Hypothalamus (tissue), 51 donors: ENCODE results near the gene SLCO4A1.

Experiments
- DNase-seq, 51 donors: peaks; one replicate each; lab custom pipeline; 2025; lab: John Stamatoyannopoulos, UW

Gene SLCO4A1

GRCh38 chr20:62663145-62664018 is 21.1 kb downstream of the SLCO4A1 start:
- DNase-seq, result no peak

GRCh38 chr20:62664019-62664971 is 22.0 kb downstream of the SLCO4A1 start:
- DNase-seq, result no peak

DNA sequence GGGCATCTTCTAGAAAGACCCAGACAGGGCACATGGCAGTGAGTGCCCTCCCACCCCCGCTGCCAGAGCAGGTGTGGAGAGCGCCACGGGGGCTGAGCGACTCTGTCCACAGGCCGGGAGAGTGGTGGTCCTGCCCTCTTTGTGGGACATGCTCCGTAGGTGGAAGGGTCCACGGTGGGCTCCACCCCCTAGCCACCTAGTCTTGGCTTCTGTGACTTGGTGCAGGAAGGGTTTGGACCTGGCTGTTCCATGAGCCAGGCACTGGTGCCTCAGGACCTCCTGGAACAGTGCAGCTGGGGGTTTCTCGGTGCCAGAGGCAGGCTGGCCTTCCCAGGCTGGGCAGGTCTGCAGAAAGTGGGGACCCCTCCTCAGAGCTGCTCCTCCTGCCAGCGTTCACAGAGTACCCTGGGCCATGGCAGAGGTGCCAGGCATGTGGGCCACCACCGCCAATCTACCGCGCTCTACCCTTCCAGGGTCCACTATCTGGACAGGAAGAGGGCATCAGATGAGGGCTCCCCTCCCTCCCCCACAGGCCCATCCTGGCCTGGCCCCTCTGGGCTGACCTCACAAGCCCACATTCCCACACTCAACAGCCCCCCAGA is 23.0 kb downstream of the SLCO4A1 start:
- no peak for DNase-seq

DNA sequence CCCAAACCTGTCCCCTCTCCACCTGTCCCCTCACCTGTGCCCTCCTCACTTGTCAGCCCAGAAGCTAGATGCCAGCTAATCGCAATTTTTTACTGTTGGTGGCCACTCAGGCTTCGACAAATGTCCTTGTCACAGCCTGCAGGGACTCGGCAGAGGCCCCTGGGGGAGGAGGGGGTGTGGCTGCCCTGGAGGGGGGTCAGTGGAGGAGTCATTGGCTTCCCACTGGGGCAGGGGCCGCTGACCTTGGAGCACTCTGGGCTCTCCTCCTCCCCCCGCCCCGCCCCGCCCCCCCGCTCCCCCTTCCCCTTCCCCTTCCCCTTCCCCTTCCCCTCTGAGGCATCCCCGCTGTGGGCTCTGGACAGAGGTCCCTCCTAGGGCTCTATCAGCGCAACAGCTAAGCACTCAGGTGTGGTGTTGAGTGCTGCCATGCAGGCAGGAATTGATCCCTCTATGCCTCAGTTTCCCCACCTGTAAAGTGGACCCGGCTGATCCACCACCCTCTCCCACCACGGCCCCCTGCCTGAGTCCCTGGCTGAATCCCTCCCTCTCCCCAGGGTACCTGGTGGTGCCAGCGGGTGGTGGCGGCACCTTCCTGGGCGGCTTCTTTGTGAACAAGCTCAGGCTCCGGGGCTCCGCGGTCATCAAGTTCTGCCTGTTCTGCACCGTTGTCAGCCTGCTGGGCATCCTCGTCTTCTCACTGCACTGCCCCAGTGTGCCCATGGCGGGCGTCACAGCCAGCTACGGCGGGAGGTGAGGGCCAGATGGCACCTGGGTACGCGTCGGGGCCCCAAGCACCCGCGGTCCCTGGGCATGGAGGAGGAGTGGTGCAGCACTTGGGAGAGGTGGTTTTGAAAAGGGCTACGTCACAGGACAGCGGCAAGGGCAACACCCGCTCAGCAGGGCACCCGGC is 23.8 kb downstream of the SLCO4A1 start:
- peak in 1 of 51 donors; percentile 27 for DNase-seq

GRCh38 chr20:62666736-62667529 is 24.6 kb downstream of the SLCO4A1 start:
- peak in 28 of 51 donors; percentile 6 to 78 (median 40) for DNase-seq

- DNase-seq, result no peak
These were observed 25.5 kb downstream of the SLCO4A1 start for GRCh38 chr20:62667530-62668440.

GRCh38 chr20:62668441-62669027 is 26.2 kb downstream of the SLCO4A1 start:
- peak in 47 of 51 donors; percentile 14 to 82 (median 60) for DNase-seq

DNA sequence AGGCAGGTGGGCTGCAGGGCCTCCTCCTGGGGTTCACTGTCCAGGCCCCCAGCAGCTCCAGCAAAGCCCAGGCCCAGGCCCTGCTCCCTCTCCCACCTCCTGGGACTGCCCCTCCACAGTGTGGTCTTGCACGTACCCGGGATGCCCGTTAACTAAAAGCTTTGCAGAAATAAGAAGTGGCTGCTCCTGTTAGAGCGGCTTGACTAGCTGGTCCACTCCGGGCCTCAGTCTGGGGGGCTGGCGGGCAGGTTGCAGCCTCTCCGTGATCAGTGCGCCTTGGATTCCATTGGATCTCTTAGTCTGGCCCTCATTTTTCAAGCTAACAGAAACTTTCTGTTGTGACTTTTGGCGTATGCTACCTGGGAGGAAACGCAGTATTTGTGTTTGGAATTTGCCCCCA is 26.9 kb downstream of the SLCO4A1 start:
- no peak for DNase-seq

- DNase-seq, result no peak
These were observed 27.9 kb downstream of the SLCO4A1 start for GRCh38 chr20:62670156-62670555.

GRCh38 chr20:62670998-62671397 is 28.7 kb downstream of the SLCO4A1 start:
- no peak for DNase-seq

DNA sequence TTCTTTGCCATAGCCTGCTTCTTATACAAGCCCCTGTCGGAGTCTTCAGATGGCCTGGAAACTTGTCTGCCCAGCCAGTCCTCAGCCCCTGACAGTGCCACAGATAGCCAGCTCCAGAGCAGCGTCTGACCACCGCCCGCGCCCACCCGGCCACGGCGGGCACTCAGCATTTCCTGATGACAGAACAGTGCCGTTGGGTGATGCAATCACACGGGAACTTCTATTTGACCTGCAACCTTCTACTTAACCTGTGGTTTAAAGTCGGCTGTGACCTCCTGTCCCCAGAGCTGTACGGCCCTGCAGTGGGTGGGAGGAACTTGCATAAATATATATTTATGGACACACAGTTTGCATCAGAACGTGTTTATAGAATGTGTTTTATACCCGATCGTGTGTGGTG is 29.5 kb downstream of the SLCO4A1 start:
- no peak for DNase-seq

DNA sequence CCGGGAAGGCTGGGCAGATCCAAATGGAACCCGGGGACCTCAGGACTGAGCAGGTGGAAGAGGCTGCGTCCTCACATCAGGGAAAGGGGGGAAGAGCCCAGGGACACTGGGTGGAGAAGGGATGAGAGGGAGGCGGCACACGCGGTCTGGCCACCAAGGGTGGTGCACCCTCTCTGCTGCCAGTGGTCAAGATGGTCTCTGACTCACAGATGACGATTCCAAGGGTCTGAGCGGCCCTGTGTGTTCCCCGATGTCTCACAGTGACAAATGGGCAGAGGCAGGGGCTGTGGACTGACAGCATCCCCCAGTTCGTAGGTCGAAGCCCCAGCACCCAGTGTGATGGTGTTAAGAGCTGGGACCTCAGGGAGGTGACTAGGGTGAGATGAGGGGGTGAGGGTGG is 32.1 kb downstream of the SLCO4A1 start:
- DNase-seq, result no peak

GRCh38 chr20:62675156-62675876 is 33.0 kb downstream of the SLCO4A1 start:
- DNase-seq, result no peak

GRCh38 chr20:62675877-62676260 is 33.6 kb downstream of the SLCO4A1 start:
- no peak for DNase-seq

- no peak for DNase-seq
These were observed 34.7 kb downstream of the SLCO4A1 start for GRCh38 chr20:62676976-62677375.

- DNase-seq, result no peak
These were observed 35.4 kb downstream of the SLCO4A1 start for GRCh38 chr20:62677678-62678077.

- DNase-seq, result no peak
These were observed 36.2 kb downstream of the SLCO4A1 start for GRCh38 chr20:62678553-62678952.
